IgD-negative memory B cell (primary cell): ENCODE data around the gene DBH. TPM values are rescaled to one million over a fixed set of nuclear protein-coding genes. Genes with fewer than 3 reads are reported as not detected.
A peak's percentile ranks its signal among the peaks of the same experiment; 100 is the strongest.

Experiments
- H3K27ac Mint-ChIP-seq, 3 donors: one replicate each; pipeline ENCODE4 v1.8.0; 2020 to 2022; ENCODE audit warnings: mild to moderate bottlenecking in 3 of 3, mixed read lengths in 3 of 3, moderate library complexity in 1 of 3
- H3K27me3 Mint-ChIP-seq: one replicate; pipeline ENCODE4 v1.8.0; 2021; ENCODE audit warnings: mixed read lengths
- H3K36me3 Mint-ChIP-seq: one replicate; pipeline ENCODE4 v1.8.0; 2020; ENCODE audit warnings: mild to moderate bottlenecking, mixed read lengths
- H3K4me1 Mint-ChIP-seq, 3 donors: one replicate each; pipeline ENCODE4 v1.8.0; 2020 to 2022; ENCODE audit warnings: mixed read lengths in 3 of 3, mild to moderate bottlenecking in 1 of 3
- H3K4me3 Mint-ChIP-seq, 4 donors: one replicate each; pipeline ENCODE4 v1.8.0; 2020 to 2022; ENCODE audit warnings: mild to moderate bottlenecking in 4 of 4, mixed read lengths in 4 of 4, moderate library complexity in 3 of 4
- H3K9me3 Mint-ChIP-seq, 3 donors: one replicate each; pipeline ENCODE4 v1.8.0; 2020 to 2021; ENCODE audit warnings: mixed read lengths in 3 of 3, mild to moderate bottlenecking in 1 of 3
- polyA plus RNA-seq: library from polyadenylated mRNA; unstranded; fragments of 300-500 nt; fragmentation: Illumina TruSeq; gene quantifications from one replicate; pipeline ENCODE4 v1.2.3, GENCODE V29; 2021

The DBH gene
- polyA plus RNA-seq, 1 donor from 2014 or later = not detected

- Mint-ChIP-seq H3K4me3 (no peak overlapping the region), H3K36me3 (no peaks in the 10 kb centered on the region), H3K27me3 (peaks cover 3% of the 10 kb centered on the region), H3K27ac (no peak overlapping the region), H3K9me3 (no peaks in the 10 kb centered on the region), H3K4me1 (peaks cover 0 to 1% (median 0%) of the 10 kb centered on the region in 3 donors)
Observed at GRCh38 chr9:133640160-133640559, 4.0 kb downstream of the DBH start.

DNA sequence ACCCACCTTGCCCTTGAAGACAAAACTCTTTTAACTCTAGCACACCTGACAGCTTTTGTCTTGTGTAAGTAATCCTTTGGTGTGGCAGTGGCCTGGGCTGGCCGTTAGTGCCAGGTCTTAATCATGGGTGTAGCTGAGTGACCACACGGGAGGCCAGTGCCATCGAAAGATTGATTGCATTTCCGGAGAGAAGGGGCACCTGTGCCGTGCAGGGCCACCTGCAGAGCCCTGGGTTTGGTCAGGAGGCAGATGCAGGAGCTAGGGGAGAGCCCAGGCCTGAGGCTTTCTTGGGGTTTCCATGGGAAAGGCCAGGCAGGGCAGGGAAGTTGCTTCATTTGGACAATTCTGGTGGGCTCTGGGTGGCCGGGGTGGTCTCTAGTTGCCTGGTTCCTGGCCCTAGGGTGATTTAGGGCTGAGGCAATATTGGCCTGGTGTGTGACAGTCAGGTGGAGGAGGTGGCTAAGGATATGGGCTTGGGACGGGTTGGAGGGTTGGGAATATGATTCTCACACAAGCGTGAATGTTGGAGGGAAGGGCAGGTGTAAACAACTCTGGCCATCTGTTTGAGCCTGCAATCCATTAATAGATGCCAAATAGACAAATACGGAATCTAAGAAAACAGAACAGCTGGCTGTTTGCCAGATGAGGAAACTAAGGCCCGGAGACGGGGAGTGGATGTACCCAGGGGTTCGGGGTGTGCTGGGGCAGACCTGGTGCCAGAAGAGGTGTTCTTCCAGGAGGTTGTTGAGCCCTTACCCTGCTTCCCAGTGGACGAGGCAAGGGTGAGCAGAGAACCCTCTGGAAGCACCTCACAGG lies 4.6 kb downstream of the DBH start:
- no peak overlapping the region for H3K4me3 Mint-ChIP-seq
- peaks cover 3% of the 10 kb centered on the region for H3K27me3 Mint-ChIP-seq
- H3K4me1 Mint-ChIP-seq = peaks cover 0 to 1% (median 0%) of the 10 kb centered on the region in 3 donors
- H3K27ac Mint-ChIP-seq = no peak overlapping the region
- H3K9me3 Mint-ChIP-seq = no peaks in the 10 kb centered on the region
- no peaks in the 10 kb centered on the region for H3K36me3 Mint-ChIP-seq

DNA sequence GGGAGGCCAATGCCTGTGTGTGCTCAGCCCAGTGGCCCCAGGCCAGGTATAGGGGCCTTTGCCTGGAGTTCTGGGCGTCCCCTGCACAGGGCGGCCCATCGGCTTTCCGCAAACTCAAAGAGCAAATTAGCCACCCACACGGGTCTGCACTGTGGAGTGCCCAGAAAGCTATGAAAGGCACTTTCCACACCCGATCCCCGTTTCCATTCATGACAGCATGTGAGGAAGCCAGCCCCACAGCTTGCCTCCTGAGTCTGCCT lies 5.2 kb downstream of the DBH start:
- Mint-ChIP-seq H3K9me3 (no peaks in the 10 kb centered on the region), H3K4me3 (no peak overlapping the region), H3K4me1 (peaks cover 0 to 1% (median 0%) of the 10 kb centered on the region in 3 donors), H3K36me3 (no peaks in the 10 kb centered on the region), H3K27me3 (peaks cover 3% of the 10 kb centered on the region), H3K27ac (no peak overlapping the region)

DNA sequence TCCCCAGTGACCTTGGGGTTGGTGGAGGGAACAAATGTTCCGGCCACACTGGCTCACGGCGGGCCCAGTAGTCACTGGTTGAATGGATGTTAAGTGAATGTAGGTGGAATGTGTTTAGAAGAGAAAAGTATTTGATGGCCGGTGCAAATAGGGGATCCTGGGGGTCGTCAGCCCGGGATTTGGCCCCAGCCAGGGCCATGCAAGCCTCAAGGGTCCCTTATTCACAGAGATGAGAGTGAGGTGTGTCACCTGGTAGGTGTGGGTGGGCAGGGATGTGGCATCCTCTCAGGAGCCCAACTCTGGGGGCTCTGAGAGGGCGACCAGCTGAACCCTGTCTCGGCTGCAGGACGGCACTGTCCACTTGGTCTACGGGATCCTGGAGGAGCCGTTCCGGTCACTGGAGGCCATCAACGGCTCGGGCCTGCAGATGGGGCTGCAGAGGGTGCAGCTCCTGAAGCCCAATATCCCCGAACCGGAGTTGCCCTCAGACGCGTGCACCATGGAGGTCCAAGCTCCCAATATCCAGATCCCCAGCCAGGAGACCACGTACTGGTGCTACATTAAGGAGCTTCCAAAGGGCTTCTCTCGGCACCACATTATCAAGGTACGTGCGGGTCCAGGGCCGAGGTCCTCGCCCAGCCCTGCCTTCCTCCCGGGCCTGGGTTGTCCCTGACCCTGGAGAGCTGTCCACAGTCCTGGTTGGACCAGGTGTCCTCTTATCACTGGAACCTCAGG lies 5.9 kb downstream of the DBH start:
- Mint-ChIP-seq H3K4me3 (no peak overlapping the region), H3K36me3 (no peaks in the 10 kb centered on the region), H3K27me3 (peaks cover under 1% of the 10 kb centered on the region), H3K27ac (no peak overlapping the region), H3K4me1 (no peaks in the 10 kb centered on the region), H3K9me3 (no peaks in the 10 kb centered on the region)

DNA sequence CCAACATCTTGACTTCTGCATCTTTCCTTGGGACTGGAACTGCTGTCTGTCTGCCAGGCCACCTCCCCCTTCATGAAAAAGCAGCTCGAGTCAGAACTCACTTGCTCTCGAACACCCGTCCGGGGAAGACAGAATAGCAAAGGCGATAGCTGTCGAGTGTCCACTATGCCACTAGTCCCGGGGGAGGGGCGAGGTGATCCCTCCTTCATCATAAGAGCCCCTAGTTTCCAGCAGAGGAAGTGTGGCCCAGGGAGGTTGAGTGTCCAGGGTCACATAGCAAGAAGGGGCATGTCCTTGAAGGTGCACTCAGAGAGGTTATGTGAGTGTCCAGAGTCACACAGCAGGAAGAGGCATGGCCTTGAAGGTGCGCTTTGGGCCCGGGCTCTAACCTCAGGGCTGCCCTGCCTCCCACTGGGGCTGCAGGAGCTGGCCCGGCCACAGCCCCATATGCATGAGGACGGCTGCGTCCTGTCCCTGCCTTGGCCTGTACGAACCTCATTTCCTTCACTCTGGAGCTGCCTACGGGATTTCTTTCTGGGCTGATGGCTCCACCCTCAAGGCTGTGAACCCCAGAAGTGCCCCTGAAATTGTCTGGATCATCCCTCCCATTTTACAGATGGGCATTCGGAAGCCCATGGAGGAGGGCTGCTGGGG lies 6.7 kb downstream of the DBH start:
- H3K27ac Mint-ChIP-seq = no peak overlapping the region
- H3K27me3 Mint-ChIP-seq = peaks cover 3% of the 10 kb centered on the region
- H3K9me3 Mint-ChIP-seq = no peaks in the 10 kb centered on the region
- H3K4me3 Mint-ChIP-seq = no peak overlapping the region
- H3K4me1 Mint-ChIP-seq = no peaks in the 10 kb centered on the region
- H3K36me3 Mint-ChIP-seq = no peaks in the 10 kb centered on the region

- no peak overlapping the region for H3K4me3 Mint-ChIP-seq
- H3K27ac Mint-ChIP-seq = no peak overlapping the region
- peaks cover 3% of the 10 kb centered on the region for H3K27me3 Mint-ChIP-seq
- no peaks in the 10 kb centered on the region for H3K9me3 Mint-ChIP-seq
- H3K4me1 Mint-ChIP-seq = no peaks in the 10 kb centered on the region
- no peaks in the 10 kb centered on the region for H3K36me3 Mint-ChIP-seq
Observed at GRCh38 chr9:133643362-133643755, 7.2 kb downstream of the DBH start.

GRCh38 chr9:133643978-133644760 lies 8.0 kb downstream of the DBH start:
- Mint-ChIP-seq H3K4me3 (no peak overlapping the region), H3K27me3 (peaks cover 3% of the 10 kb centered on the region)

DNA sequence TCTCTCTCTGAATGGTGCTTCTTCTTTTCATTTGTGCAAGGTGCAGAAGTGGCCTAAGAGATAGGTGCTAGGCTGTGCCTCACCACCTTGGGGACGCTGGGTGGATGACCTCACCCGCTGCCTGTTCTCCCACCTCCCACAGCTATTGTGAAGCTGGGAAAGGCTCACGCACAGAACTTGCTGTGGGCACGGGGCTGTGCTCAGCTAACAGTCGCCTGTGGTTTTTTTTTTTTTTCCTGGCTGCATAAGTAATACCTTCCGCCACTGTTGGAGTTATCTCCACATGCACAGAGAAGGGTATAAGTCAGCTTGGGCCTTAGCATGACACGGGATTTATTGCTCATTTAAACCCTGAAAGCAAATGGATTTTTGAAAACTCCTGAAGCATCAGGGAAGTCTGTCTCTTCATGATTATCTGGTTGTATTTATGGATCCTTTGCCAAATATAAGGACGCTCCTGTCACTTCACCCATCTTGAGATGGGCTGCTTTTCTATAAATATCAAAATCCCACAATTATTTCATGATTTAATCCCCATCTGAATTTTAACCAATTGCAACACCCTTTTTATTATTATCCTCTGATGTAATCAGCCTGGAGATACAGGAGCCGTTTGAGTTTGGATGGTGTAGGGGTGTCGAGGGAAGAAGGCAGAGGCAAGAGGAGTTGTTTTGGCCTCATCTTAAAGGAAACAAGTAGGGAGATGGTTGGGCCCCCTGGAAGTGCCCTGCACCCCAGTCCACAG lies 9.0 kb downstream of the DBH start:
- Mint-ChIP-seq H3K4me1 (no peaks in the 10 kb centered on the region), H3K27me3 (peaks cover 7% of the 10 kb centered on the region), H3K36me3 (no peaks in the 10 kb centered on the region), H3K9me3 (no peaks in the 10 kb centered on the region), H3K4me3 (no peak overlapping the region), H3K27ac (no peak overlapping the region)

More at GRCh38 chr9:133643978-133644760, 8.0 kb downstream of the DBH start:
- Mint-ChIP-seq H3K9me3 (no peaks in the 10 kb centered on the region), H3K27ac (no peak overlapping the region), H3K4me1 (no peaks in the 10 kb centered on the region), H3K36me3 (no peaks in the 10 kb centered on the region)

DNA sequence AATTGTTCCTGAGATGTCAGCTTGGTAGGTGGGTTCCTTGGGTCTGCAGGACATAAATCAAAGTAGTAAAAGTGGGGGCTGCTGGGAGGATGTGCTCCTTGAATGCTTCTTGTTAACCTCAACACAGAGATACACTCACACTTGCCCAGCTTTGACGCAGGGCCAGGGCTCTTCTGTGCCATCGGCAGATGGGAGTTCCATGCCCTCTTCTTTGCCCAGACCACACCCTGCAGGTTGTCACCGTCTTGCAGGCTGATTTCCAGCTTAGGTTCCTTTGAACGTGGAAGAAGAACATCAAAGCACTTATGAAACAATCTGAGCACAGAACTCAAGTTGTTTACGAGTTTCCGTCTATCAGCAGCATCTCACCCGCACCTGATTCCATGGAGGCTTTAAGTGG lies 11.0 kb downstream of the DBH start:
- Mint-ChIP-seq H3K4me3 (no peak overlapping the region), H3K27me3 (peaks cover 9% of the 10 kb centered on the region), H3K36me3 (no peaks in the 10 kb centered on the region), H3K9me3 (no peaks in the 10 kb centered on the region), H3K4me1 (no peaks in the 10 kb centered on the region), H3K27ac (no peak overlapping the region)

- no peaks in the 10 kb centered on the region for H3K36me3 Mint-ChIP-seq
- no peak overlapping the region for H3K27ac Mint-ChIP-seq
- no peaks in the 10 kb centered on the region for H3K4me1 Mint-ChIP-seq
- no peaks in the 10 kb centered on the region for H3K9me3 Mint-ChIP-seq
- H3K4me3 Mint-ChIP-seq = no peak overlapping the region
- peaks cover 11% of the 10 kb centered on the region for H3K27me3 Mint-ChIP-seq
Observed at GRCh38 chr9:133647765-133648469, 11.8 kb downstream of the DBH start.

GRCh38 chr9:133649194-133649593 lies 13.0 kb downstream of the DBH start:
- peak overlapping the region in 1 of 3 donors; percentile 33 for H3K27ac Mint-ChIP-seq
- H3K9me3 Mint-ChIP-seq = no peaks in the 10 kb centered on the region
- no peaks in the 10 kb centered on the region for H3K36me3 Mint-ChIP-seq
- H3K27me3 Mint-ChIP-seq = peaks cover 15% of the 10 kb centered on the region
- H3K4me1 Mint-ChIP-seq = no peaks in the 10 kb centered on the region
- no peak overlapping the region for H3K4me3 Mint-ChIP-seq

- Mint-ChIP-seq H3K36me3 (no peaks in the 10 kb centered on the region), H3K27ac (no peak overlapping the region), H3K27me3 (peaks cover 16% of the 10 kb centered on the region), H3K9me3 (no peaks in the 10 kb centered on the region), H3K4me1 (no peaks in the 10 kb centered on the region), H3K4me3 (no peak overlapping the region)
Observed at GRCh38 chr9:133650026-133650425, 13.9 kb downstream of the DBH start.

- H3K27ac Mint-ChIP-seq = no peak overlapping the region
- H3K4me3 Mint-ChIP-seq = no peak overlapping the region
- peaks cover 0 to 3% (median 0%) of the 10 kb centered on the region in 3 donors for H3K4me1 Mint-ChIP-seq
- H3K9me3 Mint-ChIP-seq = no peaks in the 10 kb centered on the region
- no peaks in the 10 kb centered on the region for H3K36me3 Mint-ChIP-seq
- H3K27me3 Mint-ChIP-seq = peaks cover 42% of the 10 kb centered on the region
Observed at GRCh38 chr9:133653638-133654037, 17.5 kb downstream of the DBH start.
